WTC11 (cell line): Measurements from ENCODE around the gene SLC34A1. TPM values are rescaled to one million over a fixed set of nuclear protein-coding genes. Genes with fewer than 3 reads are reported as not detected.

Experiments used
- ATAC-seq: fragments of 200-7000 bp; cut with Tn5 transposase; 2 replicates; pipeline ENCODE4 v1.10.0; 2021; ENCODE audit warnings: mild to moderate bottlenecking, moderate library complexity
- CTCF ChIA-PET: fragments of 300-600 bp; sonication (Branson Sonifier 250); formaldehyde crosslinking; loops from one replicate; lab custom pipeline; 2021; ENCODE audit warnings: antibody characterized with exemption; lab: Charles Lee
- POLR2A ChIA-PET: fragments of 350-600 bp; sonication (Branson Sonifier 250); formaldehyde crosslinking; loops from one replicate; lab custom pipeline; 2021; ENCODE audit warnings: antibody characterized with exemption; lab: Charles Lee
- DNase-seq: peaks from one replicate; pipeline ENCODE4 v3.0.0; 2021; ENCODE audit warnings: low spot score
- H3K27ac Mint-ChIP-seq: 2 replicates; pipeline ENCODE4 v1.8.0; 2021; ENCODE audit warnings: mixed read lengths
- H3K27me3 Mint-ChIP-seq: 2 replicates; pipeline ENCODE4 v1.8.0; 2021; ENCODE audit warnings: low read depth, mild to moderate bottlenecking, moderate library complexity, mixed read lengths
- H3K36me3 Mint-ChIP-seq: 2 replicates; pipeline ENCODE4 v1.8.0; 2021; ENCODE audit warnings: mixed read lengths
- H3K4me1 Mint-ChIP-seq: 2 replicates; pipeline ENCODE4 v1.8.0; 2022; ENCODE audit warnings: mixed read lengths
- H3K4me3 Mint-ChIP-seq: 2 replicates; pipeline ENCODE4 v1.8.0; 2021; ENCODE audit warnings: mild to moderate bottlenecking, moderate library complexity, mixed read lengths
- H3K9me3 Mint-ChIP-seq: 2 replicates; pipeline ENCODE4 v1.8.0; 2021; ENCODE audit warnings: mixed read lengths
- ATF1 ChIP-seq: sonication (generic); formaldehyde crosslinking; IDR thresholded peaks from 2 replicates; pipeline ENCODE4 v1.8.1; 2023; ENCODE audit warnings: mild to moderate bottlenecking, moderate library complexity, missing genetic modification reagents
- CBFB ChIP-seq: sonication (generic); formaldehyde crosslinking; IDR thresholded peaks from 2 replicates; pipeline ENCODE4 v1.8.1; 2022; ENCODE audit warnings: mild to moderate bottlenecking, low read depth, missing genetic modification reagents
- FOXK1 ChIP-seq: sonication (generic); formaldehyde crosslinking; IDR thresholded peaks from 2 replicates; pipeline ENCODE4 v1.8.0; 2022; ENCODE audit warnings: mild to moderate bottlenecking, moderate library complexity, missing genetic modification reagents
- GTF2I ChIP-seq: fragments of 250-450 bp; sonication (Bioruptor Pico); conservative IDR thresholded peaks from 2 replicates; pipeline ENCODE4 v1.4.0; 2021; ENCODE audit warnings: mild to moderate bottlenecking
- KAT7 ChIP-seq: sonication (generic); formaldehyde crosslinking; IDR thresholded peaks from 2 replicates; pipeline ENCODE4 v1.8.1; 2023; ENCODE audit warnings: missing genetic modification reagents, mild to moderate bottlenecking, borderline replicate concordance
- MXD4 ChIP-seq: fragments of 250-450 bp; sonication (Bioruptor Pico); IDR thresholded peaks from 2 replicates; pipeline ENCODE4 v1.8.0; 2021; ENCODE audit warnings: mild to moderate bottlenecking, moderate library complexity, borderline replicate concordance
- NFYB ChIP-seq: sonication (generic); formaldehyde crosslinking; conservative IDR thresholded peaks from 2 replicates; pipeline ENCODE4 v1.8.0; 2022; ENCODE audit warnings: low read depth, missing genetic modification reagents
- PRRX2 ChIP-seq: fragments of 250-450 bp; sonication (Bioruptor Pico); IDR thresholded peaks from 2 replicates; pipeline ENCODE4 v1.8.0; 2021; ENCODE audit warnings: mild to moderate bottlenecking
- RORB ChIP-seq: fragments of 250-450 bp; sonication (Bioruptor Pico); IDR thresholded peaks from 2 replicates; pipeline ENCODE4 v1.9.0; 2021; ENCODE audit warnings: mild to moderate bottlenecking
- SP1 ChIP-seq: sonication (generic); formaldehyde crosslinking; conservative IDR thresholded peaks from 2 replicates; pipeline ENCODE4 v1.8.1; 2022; ENCODE audit warnings: missing genetic modification reagents
- TEAD1 ChIP-seq: sonication (generic); formaldehyde crosslinking; IDR thresholded peaks from 2 replicates; pipeline ENCODE4 v1.8.0; 2022; ENCODE audit warnings: mild to moderate bottlenecking, missing genetic modification reagents
- ZBTB21 ChIP-seq: sonication (generic); formaldehyde crosslinking; IDR thresholded peaks from 2 replicates; pipeline ENCODE4 v1.8.1; 2023; ENCODE audit warnings: mild to moderate bottlenecking, missing genetic modification reagents, borderline replicate concordance
- ZNF121 ChIP-seq: sonication (generic); formaldehyde crosslinking; IDR thresholded peaks from 2 replicates; pipeline ENCODE4 v1.8.0; 2023; ENCODE audit warnings: missing genetic modification reagents
- ZNF263 ChIP-seq: sonication (generic); formaldehyde crosslinking; IDR thresholded peaks from 2 replicates; pipeline ENCODE4 v1.8.1; 2022; ENCODE audit warnings: low read depth, mild to moderate bottlenecking, moderate library complexity, missing genetic modification reagents
- ZNF317 ChIP-seq: sonication (generic); formaldehyde crosslinking; IDR thresholded peaks from 2 replicates; pipeline ENCODE4 v1.8.1; 2023; ENCODE audit warnings: low read depth, mild to moderate bottlenecking, moderate library complexity, missing genetic modification reagents, borderline replicate concordance
- total RNA-seq: library from RNA; stranded (reverse); gene quantifications from 3 replicates; pipeline ENCODE4 v1.2.3, GENCODE V29; 2021
- TF ChIP-seq, protein P1 (sequence below): sonication (generic); formaldehyde crosslinking; IDR thresholded peaks from 2 replicates; pipeline ENCODE4 v1.8.1; 2022; ENCODE audit warnings: missing genetic modification reagents, borderline replicate concordance
- TF ChIP-seq, protein P2 (sequence below): sonication (generic); formaldehyde crosslinking; IDR thresholded peaks from 2 replicates; pipeline ENCODE4 v1.8.0; 2022; ENCODE audit warnings: mild to moderate bottlenecking, missing genetic modification reagents

Gene SLC34A1
- total RNA-seq, 1 experiment from 2014 or later: not detected

DNA sequence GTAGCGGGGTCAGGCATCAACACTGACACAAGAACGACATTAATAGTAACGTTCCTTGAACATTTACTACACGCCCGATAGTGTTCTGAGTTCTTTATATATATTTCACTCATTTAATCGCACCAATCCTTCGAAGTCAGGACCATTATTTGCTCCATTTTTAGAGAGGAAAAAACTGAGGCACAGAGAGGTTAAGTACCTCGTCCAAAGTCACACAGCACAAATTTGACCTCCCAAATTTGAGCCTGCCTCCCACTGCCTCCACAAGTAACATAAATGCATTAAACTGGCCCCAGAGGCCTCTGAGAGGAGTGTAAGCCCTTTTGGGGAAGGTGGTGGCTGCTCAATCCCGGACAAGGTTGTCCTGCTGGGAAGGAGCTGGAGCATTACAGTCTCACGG lies 20.7 kb upstream of the SLC34A1 start:
- H3K4me1 Mint-ChIP-seq: peaks cover 46% of the 10 kb centered on the region
- H3K9me3 Mint-ChIP-seq: no peaks in the 10 kb centered on the region
- H3K27ac Mint-ChIP-seq: no peak overlapping the region
- no peak for DNase-seq
- ATAC-seq: no peak
- H3K36me3 Mint-ChIP-seq: peaks cover 4% of the 10 kb centered on the region
- CTCF ChIA-PET: interaction anchor here (0.6 to 13.2 kb wide), 11 partner anchors 10 to 265 kb away, joined by 3 to 216 read pairs (median 7); partner anchors contain the start of gene LMAN2
- POLR2A ChIA-PET: interaction anchor here (0.6 to 1.5 kb wide), 2 partner anchors 27 to 562 kb away, joined by 3 to 4 read pairs; no protein-coding TSS in a partner anchor
- TF ChIP-seq GTF2I (CRISPR knock-in tag) (peak; percentile 95), KAT7 (CRISPR knock-in tag) (no peak)
- H3K27me3 Mint-ChIP-seq: peaks cover 15% of the 10 kb centered on the region
- peak overlapping the region; percentile 76 for H3K4me3 Mint-ChIP-seq

DNA sequence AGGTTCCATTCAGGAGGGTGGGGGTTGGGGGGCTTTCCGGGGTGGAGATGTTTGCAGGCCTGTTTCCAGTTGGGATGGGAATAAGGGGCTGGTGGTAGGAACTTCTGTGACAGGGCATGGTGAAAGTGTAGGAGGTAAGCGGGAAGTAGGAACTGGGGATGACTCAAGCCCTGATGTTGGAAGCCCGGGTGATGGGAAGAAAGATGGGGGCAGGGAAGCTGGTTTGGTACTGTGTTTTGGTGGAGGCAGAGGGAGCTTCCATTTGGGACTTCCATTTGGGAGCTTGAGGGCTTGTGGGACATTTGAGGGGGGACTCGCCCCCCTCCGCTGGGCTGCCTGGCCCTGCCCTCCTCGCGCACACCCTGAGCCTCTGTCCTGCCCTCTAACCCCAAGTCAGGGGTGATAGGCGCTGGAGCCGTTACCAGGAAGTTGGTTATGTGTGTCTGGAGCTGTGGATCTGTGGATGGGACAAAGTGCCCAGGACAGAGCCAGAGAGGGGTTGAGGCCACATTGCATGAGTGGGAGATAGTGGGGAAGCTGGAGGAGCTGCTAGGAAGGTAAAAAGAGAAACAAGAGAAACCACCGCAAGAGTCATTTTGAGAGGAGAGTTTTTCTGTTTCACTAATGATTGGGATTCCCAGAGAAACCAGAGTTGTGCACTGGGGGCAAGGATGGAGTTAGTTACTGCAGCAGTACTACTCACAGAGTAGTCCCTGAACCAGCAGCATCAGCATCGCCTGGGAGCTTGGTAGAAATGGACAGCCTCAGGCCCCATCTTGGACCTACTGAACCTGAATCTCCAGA lies 19.9 kb upstream of the SLC34A1 start:
- ChIA-PET POLR2A (interaction anchor here (1.5 kb wide), 1 partner anchor 28 kb away, joined by 4 read pairs; no protein-coding TSS in a partner anchor), CTCF (interaction anchor here (0.9 to 13.2 kb wide), 9 partner anchors 9 to 266 kb away, joined by 3 to 216 read pairs (median 8); partner anchors contain the start of gene LMAN2)
- no peak overlapping the region for H3K4me3 Mint-ChIP-seq
- ATAC-seq (no peak), DNase-seq (no peak)
- no peak overlapping the region for H3K27ac Mint-ChIP-seq
- no peak for TF ChIP-seq ZNF317 (CRISPR knock-in tag)
- TF ChIP-seq TEAD1: no peak
- TF ChIP-seq, protein P1, sequence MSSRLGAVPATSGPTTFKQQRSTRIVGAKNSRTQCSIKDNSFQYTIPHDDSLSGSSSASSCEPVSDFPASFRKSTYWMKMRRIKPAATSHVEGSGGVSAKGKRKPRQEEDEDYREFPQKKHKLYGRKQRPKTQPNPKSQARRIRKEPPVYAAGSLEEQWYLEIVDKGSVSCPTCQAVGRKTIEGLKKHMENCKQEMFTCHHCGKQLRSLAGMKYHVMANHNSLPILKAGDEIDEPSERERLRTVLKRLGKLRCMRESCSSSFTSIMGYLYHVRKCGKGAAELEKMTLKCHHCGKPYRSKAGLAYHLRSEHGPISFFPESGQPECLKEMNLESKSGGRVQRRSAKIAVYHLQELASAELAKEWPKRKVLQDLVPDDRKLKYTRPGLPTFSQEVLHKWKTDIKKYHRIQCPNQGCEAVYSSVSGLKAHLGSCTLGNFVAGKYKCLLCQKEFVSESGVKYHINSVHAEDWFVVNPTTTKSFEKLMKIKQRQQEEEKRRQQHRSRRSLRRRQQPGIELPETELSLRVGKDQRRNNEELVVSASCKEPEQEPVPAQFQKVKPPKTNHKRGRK (CRISPR knock-in tag): no peak
- no peak for TF ChIP-seq ZBTB21 (CRISPR knock-in tag)
- TF ChIP-seq FOXK1: no peak
- TF ChIP-seq ZNF263 (CRISPR knock-in tag): no peak
- no peak for TF ChIP-seq SP1 (CRISPR knock-in tag)
- TF ChIP-seq PRRX2: no peak
- TF ChIP-seq CBFB (CRISPR knock-in tag): no peak
- no peaks in the 10 kb centered on the region for H3K9me3 Mint-ChIP-seq
- H3K27me3 Mint-ChIP-seq: peaks cover 19% of the 10 kb centered on the region
- peaks cover 12% of the 10 kb centered on the region for H3K36me3 Mint-ChIP-seq
- H3K4me1 Mint-ChIP-seq: peaks cover 54% of the 10 kb centered on the region

DNA sequence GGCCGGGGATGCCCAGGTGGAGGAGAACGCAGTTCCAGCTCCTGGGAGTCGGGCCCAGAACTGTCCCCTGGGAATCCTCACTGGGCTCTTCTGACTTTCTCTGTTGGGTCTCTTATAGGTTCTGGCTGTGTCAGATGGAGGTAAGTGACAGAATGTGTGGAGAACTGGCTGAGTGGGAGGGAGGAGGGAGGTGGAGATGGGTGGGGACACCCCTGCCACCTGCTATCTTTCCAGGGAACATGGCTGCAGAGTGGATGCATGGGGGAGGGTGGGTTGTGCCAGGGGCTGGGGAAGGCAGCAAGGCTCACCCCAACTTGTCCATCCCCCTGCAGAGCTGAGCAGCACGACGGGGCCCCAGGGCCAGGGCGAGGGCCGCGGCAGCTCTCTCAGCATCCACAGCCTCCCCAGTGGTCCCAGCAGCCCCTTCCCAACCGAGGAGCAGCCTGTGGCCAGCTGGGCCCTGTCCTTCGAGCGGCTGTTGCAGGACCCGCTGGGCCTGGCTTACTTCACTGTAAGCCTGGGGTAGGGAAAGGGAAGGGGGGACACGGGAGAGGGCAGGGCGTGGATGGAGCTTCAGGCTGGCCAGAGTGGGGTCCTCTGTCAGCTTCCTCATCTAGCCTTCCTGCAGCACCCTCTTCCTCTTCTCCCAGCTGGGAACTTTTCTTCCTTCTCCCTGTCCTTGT lies 18.2 kb upstream of the SLC34A1 start:
- H3K27me3 Mint-ChIP-seq: peaks cover 19% of the 10 kb centered on the region
- peak overlapping the region; percentile 88 for H3K4me3 Mint-ChIP-seq
- DNase-seq (no peak), ATAC-seq (no peak)
- H3K9me3 Mint-ChIP-seq: no peaks in the 10 kb centered on the region
- peaks cover 13% of the 10 kb centered on the region for H3K36me3 Mint-ChIP-seq
- ChIA-PET POLR2A (interaction anchor here (0.6 to 1.8 kb wide), 4 partner anchors 14 to 89 kb away, joined by 3 to 10 read pairs (median 5); partner anchors contain the start of genes GRK6 and LMAN2), CTCF (interaction anchor here (0.6 to 13.2 kb wide), 17 partner anchors 9 to 130 kb away, joined by 3 to 216 read pairs (median 7); partner anchors contain the start of genes GRK6 and LMAN2)
- peaks cover 65% of the 10 kb centered on the region for H3K4me1 Mint-ChIP-seq
- H3K27ac Mint-ChIP-seq: peak overlapping the region; percentile 99
- TF ChIP-seq, protein P2, sequence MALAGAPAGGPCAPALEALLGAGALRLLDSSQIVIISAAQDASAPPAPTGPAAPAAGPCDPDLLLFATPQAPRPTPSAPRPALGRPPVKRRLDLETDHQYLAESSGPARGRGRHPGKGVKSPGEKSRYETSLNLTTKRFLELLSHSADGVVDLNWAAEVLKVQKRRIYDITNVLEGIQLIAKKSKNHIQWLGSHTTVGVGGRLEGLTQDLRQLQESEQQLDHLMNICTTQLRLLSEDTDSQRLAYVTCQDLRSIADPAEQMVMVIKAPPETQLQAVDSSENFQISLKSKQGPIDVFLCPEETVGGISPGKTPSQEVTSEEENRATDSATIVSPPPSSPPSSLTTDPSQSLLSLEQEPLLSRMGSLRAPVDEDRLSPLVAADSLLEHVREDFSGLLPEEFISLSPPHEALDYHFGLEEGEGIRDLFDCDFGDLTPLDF: no peak
- TF ChIP-seq NFYB (CRISPR knock-in tag) (no peak), ATF1 (CRISPR knock-in tag) (no peak), RORB (CRISPR knock-in tag) (no peak), ZNF121 (CRISPR knock-in tag) (no peak), MXD4 (no peak)
- TF ChIP-seq, all 79 proteins: peak for 0
